GM21515 (cell line): ENCODE measurements around the gene DNAJC11.
A peak's percentile ranks its signal among the peaks of the same experiment; 100 is the strongest.

Source experiments
- ATAC-seq: cut with Tn5 transposase; IDR thresholded peaks from one replicate; pipeline ENCODE4 v1.9.1; 2021; ENCODE audit not compliant: unreplicated experiment

Gene DNAJC11

DNA sequence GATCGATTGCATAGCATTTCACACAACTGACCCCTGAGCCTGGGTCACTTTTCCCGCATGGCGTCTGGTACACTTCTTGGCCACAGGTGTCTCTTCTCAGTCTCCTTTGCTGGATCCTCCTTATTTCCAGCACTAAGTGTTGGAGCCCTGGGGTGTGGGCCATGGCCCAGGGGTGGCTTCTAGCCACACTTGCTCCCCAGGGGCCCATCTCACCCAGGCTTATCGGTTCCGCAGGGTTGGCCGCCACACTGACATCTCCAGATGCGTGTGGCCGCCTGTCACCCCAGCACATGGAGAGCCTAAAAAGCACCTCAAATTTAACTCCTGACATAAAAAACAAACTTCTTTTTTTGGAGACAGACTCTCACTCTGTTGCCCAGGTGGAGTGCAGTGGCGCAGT, 74.6 kb downstream of the DNAJC11 start:
- ATAC-seq = no peak

DNA sequence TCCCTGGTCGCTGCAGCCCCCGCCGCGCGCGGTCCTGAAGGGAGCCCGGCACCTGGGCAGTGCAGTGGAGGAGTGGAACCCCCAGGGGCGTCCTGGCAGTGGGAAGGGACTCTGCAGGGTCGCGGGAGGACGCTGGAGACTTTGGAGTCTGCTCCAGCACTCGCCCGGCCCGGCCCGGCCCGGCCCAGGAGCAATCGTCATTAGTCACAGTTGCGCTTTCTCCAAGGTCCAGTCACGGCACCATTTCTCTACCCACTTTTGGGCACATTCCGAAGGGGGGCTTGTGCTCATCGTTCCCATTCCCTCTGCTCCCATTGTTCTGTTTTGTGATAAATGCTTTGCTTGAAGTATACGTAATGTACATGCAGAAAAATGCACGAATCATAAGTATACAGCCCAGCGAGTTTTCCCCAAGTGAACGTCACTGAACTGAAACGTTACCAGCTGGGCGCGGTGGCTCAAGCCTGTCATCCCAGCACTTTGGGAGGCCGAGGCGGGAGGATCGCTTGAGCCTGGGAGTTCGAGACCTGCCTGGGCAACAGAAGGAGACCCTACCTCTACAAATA, 75.9 kb downstream of the DNAJC11 start:
- ATAC-seq = peak; percentile 35

DNA sequence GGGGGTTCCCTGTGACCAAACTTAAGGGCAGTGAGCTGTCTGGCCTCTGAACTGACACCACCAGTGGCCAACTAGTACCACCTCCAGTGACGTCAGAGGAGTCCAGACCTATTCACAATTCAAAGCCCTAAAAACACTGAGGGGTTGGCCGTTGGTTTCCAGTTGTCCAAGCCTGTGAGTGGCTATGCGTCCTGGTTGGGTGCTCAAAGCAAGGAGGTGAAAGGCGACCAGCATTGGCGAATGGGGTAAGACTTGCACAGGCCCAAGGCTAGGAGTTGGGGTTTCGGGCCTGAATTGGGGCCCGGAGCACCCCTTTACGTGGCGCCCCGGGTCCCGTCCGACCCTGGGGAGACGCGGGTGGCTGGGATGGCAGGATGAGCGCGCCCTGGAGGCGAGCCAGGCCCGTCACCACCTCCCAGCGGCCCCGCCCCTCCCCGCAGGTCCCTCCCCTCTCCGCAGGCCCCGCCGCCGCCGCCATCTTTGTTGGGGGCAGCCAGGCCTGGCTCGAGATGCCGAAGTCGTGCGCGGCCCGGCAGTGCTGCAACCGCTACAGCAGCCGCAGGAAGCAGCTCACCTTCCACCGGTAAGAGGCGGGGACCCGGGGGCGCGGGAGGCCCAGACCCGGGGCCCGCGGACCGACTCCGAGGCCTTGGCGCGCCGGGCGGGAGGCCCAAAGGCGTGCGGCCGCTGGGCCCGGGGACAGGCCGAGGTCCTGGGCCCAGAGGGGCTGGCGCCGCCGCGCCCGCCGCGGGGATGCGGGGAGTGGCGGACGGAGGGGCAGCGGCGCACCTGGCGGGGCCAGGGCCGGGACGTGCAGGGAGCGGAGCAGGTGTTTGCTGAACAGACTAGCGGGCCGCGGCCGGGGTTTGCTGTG, 76.7 kb downstream of the DNAJC11 start, which contains the start of gene THAP3:
Gene THAP3, plus strand, starts transcription at position 159 of the 874 bp plus-strand sequence. Its CDS starts 351 bp downstream, at position 510.
- ATAC-seq = peak; percentile 69

DNA sequence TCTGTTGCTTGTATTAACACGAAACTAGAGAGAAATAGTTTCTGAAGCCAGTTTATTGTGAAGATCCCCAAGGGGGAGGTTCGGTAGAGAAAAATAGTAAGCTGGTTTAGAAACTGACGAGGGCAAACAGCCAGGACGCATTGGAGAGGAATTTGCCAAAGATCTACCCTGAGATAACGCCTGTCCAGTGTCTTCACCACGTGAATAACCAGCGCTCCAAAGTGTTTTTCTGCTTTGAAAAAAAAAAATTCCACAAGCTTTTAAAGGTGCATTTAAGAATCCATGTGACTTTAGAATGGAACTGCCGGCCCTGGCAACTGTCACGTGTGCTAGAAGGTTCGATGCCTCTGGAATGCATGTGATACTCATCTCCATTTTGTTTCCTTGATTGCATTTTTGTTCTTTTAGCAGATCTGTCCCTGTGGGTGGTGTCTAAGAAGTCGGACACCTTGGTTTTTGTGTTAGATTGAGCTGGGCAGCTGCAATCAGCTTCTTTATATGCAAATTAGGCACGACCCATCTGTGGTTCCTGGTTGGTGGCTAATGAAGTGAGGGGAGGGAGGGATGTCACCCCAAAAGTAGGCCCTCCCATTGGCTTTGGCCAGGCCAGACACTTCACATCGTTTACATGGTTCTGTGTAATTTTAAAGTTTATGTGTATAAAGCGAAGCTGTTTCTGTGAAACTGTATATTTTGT, 78.2 kb downstream of the DNAJC11 start:
- no peak for ATAC-seq

DNA sequence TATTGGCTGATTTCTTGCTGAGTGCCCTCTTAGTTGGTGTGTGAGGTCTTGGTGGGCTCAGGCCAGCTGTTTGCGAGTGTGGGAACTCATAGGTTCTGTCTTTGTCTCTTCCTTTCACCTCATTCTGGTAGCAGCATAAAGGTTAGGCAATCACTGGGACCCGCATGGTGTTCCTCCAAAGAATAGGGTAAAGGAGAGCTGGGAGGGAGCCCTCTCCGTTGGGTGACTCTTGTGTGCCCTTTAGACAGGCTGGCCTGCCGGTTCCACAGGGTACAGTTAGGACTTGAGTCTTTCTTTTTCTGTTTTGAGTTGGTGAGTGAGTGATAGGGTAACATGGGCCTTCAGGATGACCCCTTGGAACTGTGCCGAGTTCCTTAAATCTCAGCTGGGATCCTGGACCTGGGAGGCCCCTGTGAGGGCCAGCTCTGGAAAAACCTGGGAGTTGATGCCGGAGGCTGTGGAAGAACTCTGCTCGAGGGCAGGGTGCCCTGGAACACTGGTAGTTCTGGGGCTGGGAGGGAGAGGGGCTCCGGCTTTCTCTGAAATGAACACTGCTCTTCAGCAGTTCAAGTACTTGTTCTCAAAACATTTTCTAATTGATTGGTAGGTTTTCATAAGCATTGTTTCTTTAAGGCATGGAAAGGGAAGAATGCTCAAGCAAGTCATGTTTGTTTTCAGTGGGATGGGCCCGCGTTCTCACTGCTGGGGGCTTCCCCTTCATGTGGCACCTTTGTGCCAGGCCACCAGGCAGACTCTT, 79.0 kb downstream of the DNAJC11 start:
- no peak for ATAC-seq

- ATAC-seq = no peak
Measured at GRCh38 chr1:6621429-6622391, 79.9 kb downstream of the DNAJC11 start.

DNA sequence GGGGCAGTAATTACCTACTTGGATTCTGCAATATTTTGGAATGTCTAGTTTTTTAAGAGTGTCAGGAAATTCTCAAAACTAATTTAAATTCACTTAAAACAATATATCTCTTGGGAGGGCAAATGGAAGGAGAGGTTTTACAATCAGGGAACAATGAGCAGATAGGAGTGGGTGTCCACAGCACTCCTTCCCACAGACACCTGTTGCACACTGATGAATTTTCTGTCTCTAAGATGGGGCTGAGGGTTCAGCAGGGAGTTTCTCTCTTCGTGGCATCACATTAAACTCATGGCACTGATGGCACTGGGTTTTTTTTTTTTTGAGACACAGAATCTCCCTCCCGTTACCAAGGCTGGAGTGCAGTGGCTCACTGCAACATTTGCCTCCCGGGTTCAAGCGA, 82.6 kb downstream of the DNAJC11 start:
- ATAC-seq = no peak

DNA sequence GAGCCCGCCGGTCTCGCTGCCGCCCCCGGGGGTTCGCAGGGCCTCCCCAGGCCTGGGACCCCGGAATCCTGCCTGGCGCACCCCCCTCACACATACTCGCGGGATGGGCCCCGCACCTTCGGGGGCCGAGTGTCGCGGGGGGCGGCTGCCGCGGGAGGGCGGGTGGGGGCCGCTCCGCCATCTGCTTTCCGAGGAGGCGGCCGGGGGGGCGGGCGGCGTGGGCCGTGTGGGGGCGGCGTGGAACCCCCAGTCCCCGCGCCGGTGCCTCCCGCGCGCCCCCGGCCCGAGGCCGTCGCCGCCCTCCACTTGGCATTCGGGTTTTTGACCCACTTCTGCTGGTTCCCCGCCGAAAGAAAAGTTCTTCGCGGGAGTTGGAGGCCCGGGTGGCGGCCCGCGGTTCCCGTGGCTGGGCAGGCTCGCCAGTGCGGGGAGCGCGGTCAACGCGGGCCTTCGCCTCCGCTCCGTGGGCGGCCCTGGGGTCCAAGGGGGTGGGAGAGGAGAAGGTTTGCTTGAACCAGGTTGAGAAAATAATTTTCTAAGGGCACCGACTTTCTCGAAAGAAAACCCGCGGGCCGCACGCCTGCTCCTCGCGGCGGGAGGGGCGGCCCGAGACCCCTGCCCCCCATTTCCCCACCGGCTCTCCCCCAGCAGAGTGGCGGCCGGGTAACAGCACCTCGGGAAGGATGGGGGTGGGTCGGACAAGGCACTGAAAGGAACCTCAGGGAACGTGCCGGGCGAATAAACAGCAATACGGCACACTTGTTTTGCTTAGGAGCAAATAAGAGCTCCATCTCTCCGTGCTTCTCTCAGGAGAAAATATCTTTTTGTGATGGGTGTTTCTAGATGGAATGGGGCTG, 86.5 kb downstream of the DNAJC11 start:
- ATAC-seq = no peak

GRCh38 chr1:6614019-6614928, 87.3 kb downstream of the DNAJC11 start:
- ATAC-seq = no peak

DNA sequence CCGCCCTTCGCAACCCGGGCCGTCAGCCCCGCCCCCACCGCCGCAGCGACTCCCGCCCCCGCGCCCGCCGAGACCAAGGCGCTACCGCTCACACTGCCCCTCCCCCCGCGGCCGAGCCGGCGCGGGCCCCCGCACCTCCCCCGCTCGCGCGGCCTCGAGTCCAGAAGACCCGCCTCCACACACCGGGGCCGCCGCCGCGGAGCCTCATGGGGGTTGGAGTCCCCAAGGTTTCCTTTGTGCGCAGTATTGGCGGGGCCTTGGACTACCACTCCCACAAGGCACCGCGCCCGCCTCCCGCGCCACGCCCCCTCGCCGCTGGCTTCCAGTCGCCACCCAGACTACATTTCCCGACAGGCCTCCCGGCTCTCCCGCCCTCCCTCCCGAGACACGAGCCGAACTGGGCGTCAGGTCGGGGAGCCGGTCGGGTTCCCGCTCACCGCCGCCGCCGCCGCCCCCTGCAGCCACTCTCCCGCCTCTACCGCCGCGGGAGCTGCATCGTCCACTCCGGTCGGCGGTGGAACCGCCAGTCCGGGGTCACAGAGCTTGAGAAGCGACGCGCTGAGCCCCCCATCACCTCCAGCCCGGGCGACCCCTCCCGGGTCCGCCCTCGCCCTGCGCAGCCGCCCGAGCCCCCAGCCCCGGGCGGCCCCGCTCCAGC, 88.1 kb downstream of the DNAJC11 start, which contains the start of gene PHF13:
Gene PHF13, plus strand, starts transcription at position 371 of the 658 bp plus-strand sequence. CDS start 336 bp downstream, outside the sequence.
- peak; percentile 93 for ATAC-seq

DNA sequence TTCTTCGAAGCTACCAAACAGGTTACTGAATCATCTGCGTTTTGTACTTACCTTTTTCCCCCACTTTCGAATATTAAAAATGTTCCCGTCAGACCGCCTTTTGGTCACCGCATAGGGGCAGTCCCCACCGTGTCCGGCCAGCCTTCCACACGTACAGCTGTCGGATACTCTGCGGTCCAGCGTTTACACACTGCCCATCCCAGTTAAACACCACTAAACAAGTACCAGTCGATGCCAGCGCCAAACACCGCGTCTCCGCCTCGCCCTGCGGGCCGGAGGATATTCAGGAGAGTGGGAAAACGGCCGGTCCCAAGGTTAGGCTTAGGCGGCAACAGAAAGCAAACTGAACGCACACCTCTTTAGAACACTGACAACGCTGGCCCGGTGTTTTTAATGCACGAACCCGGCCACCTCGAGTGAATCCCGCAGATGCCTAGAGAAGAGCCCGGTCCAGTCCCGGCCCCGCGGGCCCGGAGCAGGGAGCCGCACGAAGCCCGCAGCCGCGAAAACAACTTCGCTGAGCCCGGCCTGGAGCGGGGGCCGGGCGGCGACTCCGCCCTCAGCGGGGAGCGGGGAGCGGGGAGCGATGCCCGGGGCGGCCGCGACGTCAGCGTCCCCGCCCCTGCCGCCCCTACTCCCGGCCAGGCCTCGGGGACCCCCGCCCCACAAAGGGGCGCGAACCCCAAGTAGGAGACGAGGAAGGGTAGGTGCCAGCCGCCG, 88.8 kb downstream of the DNAJC11 start:
- ATAC-seq = peak; percentile 21

DNA sequence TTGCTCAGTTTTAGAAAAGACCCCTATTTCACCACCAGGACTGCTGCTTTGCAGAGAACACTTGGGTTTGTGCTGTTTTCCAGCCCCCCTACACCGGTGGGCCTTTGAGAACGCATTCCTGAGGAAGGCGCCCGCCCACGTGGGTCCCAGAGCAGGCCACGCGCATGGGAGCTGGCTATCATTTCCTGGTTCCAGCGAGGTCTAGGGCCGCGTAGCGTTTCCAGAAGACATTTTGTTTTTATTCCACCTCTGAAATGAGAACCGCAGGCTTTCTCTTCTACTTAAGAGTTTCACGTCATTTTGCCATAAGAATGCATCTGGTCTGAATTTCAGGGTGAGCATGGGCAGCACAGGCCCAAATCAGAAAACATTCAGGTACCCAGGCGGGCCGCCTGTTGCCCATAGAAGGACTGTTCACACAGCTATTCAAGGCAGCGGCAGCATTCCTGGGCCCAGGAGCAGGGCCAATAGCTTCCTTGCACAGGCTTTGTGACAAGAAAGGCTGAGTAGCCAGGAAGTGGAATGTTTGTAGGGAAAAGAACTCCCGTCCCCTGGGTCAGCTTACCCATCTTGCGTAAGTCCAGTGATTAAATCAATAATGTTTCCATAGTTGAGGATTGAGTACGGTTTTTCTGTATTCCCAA, 97.6 kb downstream of the DNAJC11 start:
- ATAC-seq = no peak

DNA sequence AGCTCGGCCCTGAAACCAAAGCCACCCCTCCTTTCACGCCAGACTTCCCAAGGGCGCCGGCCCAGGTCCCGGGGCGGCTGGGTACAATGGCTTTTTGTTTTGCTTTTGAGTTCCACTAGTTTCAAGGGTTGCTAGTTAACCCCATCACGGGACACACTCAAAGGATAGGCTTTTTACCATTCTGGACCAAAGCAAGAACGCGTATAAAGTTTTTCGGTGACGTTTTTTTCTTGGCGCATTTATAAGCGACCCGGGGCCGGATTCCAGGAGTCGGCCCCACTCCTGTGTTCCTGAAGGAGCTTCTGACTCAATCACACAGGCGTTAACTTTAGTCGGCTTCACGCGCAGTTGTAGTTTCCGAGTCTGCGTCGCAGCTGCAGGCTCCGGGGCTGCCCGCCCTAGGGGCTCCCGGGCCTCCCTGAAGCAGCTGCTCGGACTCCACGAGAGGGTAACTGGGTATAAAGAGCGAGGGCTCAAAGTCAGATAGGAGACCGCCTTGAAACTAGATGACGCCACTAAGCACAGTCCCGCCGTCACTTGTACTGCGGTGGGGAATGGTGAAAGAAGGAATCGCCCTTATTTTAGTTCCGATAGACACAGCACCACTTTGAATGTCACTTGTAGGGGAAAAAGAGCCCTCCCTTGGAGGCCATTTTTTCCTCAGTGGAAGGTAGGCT, 98.2 kb downstream of the DNAJC11 start:
- peak; percentile 25 for ATAC-seq

DNA sequence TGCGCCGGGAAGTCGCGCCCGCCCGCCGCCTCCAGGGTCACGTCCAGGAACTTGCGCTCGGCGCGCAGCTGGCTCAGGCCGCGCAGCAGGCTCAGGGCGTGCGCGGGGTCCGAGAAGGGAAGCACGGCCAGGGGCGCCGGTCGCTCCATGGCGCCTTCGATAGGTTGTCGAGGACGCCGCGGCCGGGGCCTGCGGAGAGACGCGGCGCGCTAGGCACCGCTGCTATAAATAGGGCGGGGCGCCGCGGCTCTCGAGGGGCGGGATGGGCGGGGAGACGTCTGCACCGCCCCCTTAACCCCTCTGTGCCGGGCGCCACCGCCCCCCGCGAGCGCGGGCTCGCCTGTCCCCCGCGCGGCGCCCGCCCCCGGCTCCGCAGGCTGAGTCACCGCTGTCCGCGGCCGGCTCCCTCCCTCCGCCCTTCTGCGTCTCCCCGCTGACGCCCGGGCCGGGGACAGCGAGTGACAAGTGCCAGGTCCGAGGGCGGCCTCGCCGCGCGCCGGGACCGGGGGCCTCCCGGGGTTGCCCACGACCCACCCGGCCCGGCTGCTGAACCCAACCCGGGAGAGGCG, 98.9 kb downstream of the DNAJC11 start, which contains the start of gene KLHL21:
Gene KLHL21, minus strand, starts transcription at position 201 of the 569 bp plus-strand sequence. Its CDS starts 52 bp downstream, at position 149.
- ATAC-seq = peak; percentile 51
